Fibroblast of lung (primary cell): ENCODE measurements around the gene MEGF6. TPM values are rescaled to one million over a fixed set of nuclear protein-coding genes. Genes with fewer than 3 reads are reported as not detected.

Source experiments
- DNase-seq, 2 donors: peaks; one replicate each; pipeline versions ENCODE4 v3.0.0 to v3.0.0-alpha.2; 2010; ENCODE audit warnings: low read depth in 2 of 2
- H2AFZ ChIP-seq: 2 replicates; pipeline ENCODE4 v1.5.1; 2012; ENCODE audit warnings: low read length, control low read depth, inconsistent platforms
- H3K27ac ChIP-seq: 2 replicates; pipeline ENCODE4 v1.5.1; 2011; ENCODE audit warnings: low read length, control low read depth; ENCODE audit not compliant: insufficient read depth
- H3K27me3 ChIP-seq: 2 replicates; pipeline ENCODE4 v1.5.1; 2011; ENCODE audit warnings: mild to moderate bottlenecking, low read length; ENCODE audit not compliant: control insufficient read depth, insufficient read depth
- H3K36me3 ChIP-seq: 2 replicates; pipeline ENCODE4 v1.5.1; 2011; ENCODE audit warnings: low read length; ENCODE audit not compliant: control insufficient read depth, insufficient read depth
- H3K4me1 ChIP-seq: 2 replicates; pipeline ENCODE4 v1.5.1; 2011; ENCODE audit warnings: low read length; ENCODE audit not compliant: control insufficient read depth, insufficient read depth; ENCODE audit errors: extremely low read depth
- H3K4me2 ChIP-seq: 2 replicates; pipeline ENCODE4 v1.5.1; 2011; ENCODE audit warnings: low read length, control low read depth; ENCODE audit not compliant: insufficient read depth; ENCODE audit errors: extremely low read depth
- H3K4me3 ChIP-seq, 4 experiments: fragments of 200-600 bp in 1 of 4; sonication (generic) in 1 of 4; replicated peaks in 1 of 4; 2 replicates each; pipeline ENCODE4 v1.5.1; 2011 to 2016; ENCODE audit warnings: low read length in 4 of 4, low read depth in 3 of 4, mild to moderate bottlenecking in 3 of 4, control low read depth in 2 of 4, inconsistent platforms in 1 of 4, mixed read lengths in 1 of 4; ENCODE audit not compliant: insufficient read depth in 1 of 4; ENCODE audit errors: control extremely low read depth in 1 of 4
- H3K79me2 ChIP-seq: 2 replicates; pipeline ENCODE4 v1.5.1; 2012; ENCODE audit warnings: mild to moderate bottlenecking, low read length, inconsistent platforms; ENCODE audit not compliant: control insufficient read depth, insufficient read depth
- H3K9ac ChIP-seq: 2 replicates; pipeline ENCODE4 v1.5.1; 2011; ENCODE audit warnings: mild to moderate bottlenecking, low read length, control low read depth; ENCODE audit not compliant: insufficient read depth
- H3K9me3 ChIP-seq: 2 replicates; pipeline ENCODE4 v1.5.1; 2012; ENCODE audit warnings: low read depth, low read length; ENCODE audit not compliant: control insufficient read depth, insufficient read depth
- H4K20me1 ChIP-seq: 2 replicates; pipeline ENCODE4 v1.5.1; 2011; ENCODE audit warnings: low read length; ENCODE audit not compliant: control insufficient read depth, insufficient read depth; ENCODE audit errors: extremely low read depth
- EZH2 ChIP-seq: IDR thresholded peaks from 2 replicates; pipeline ENCODE4 v1.5.1; 2012; ENCODE audit warnings: low read length, control low read depth, mild to moderate bottlenecking; ENCODE audit errors: missing control alignments
- polyA plus RNA-seq, 2 donors: library from polyadenylated mRNA; depleted of rRNA in 1 of 2; stranded (reverse) in 1 of 2; unstranded in 1 of 2; fragments of >200 nt; gene quantifications; 2 replicates each; pipeline ENCODE4 v1.2.1, GENCODE V29; 2011 to 2012; ENCODE audit warnings: missing spikeins in 1 of 2
- total RNA-seq: library from RNA; depleted of rRNA; stranded (reverse); fragments of >200 nt; gene quantifications from 2 replicates; pipeline ENCODE4 v1.2.1, GENCODE V29; 2014
- TF ChIP-seq, protein P1 (sequence below), 2 donors: IDR thresholded peaks in 1 of 2; conservative IDR thresholded peaks in 1 of 2; 1 replicate in 1 of 2; 2 replicates in 1 of 2; pipeline ENCODE4 v1.5.1; 2011 to 2012; ENCODE audit warnings: low read length in 2 of 2, control low read depth in 1 of 2, inconsistent platforms in 1 of 2, low read depth in 1 of 2, mild to moderate bottlenecking in 1 of 2

Gene MEGF6
- total and polyA plus RNA-seq, 2 donors (not counting 1 experiment from before 2014, with no cell fraction given): 1.6 to 11.6 TPM

- TF ChIP-seq EZH2: no peak
- TF ChIP-seq, protein P1, sequence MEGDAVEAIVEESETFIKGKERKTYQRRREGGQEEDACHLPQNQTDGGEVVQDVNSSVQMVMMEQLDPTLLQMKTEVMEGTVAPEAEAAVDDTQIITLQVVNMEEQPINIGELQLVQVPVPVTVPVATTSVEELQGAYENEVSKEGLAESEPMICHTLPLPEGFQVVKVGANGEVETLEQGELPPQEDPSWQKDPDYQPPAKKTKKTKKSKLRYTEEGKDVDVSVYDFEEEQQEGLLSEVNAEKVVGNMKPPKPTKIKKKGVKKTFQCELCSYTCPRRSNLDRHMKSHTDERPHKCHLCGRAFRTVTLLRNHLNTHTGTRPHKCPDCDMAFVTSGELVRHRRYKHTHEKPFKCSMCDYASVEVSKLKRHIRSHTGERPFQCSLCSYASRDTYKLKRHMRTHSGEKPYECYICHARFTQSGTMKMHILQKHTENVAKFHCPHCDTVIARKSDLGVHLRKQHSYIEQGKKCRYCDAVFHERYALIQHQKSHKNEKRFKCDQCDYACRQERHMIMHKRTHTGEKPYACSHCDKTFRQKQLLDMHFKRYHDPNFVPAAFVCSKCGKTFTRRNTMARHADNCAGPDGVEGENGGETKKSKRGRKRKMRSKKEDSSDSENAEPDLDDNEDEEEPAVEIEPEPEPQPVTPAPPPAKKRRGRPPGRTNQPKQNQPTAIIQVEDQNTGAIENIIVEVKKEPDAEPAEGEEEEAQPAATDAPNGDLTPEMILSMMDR (conservative IDR thresholded peaks at IDR 0.05 in 1 of 2, IDR thresholded peaks at IDR 0.05 in 1 of 2; ENCODE audit: low read depth in 1 of 2, low read length in 2 of 2): no peak
- no peak overlapping the region for H3K4me2 ChIP-seq
- no peaks in the 10 kb centered on the region for H3K27me3 ChIP-seq
- H4K20me1 ChIP-seq: no peaks in the 10 kb centered on the region
- no peak overlapping the region for H3K4me3 ChIP-seq
- no peak overlapping the region for H3K9ac ChIP-seq
- H3K9me3 ChIP-seq: no peaks in the 10 kb centered on the region
- no peaks in the 10 kb centered on the region for H3K4me1 ChIP-seq
- H3K36me3 ChIP-seq: peaks cover 10% of the 10 kb centered on the region
- no peak for DNase-seq
- H2AFZ ChIP-seq: no peak overlapping the region
- H3K79me2 ChIP-seq: no peaks in the 10 kb centered on the region
- H3K27ac ChIP-seq: no peak overlapping the region
Measured at GRCh38 chr1:3636531-3636930, 25.2 kb upstream of the MEGF6 start.

DNA sequence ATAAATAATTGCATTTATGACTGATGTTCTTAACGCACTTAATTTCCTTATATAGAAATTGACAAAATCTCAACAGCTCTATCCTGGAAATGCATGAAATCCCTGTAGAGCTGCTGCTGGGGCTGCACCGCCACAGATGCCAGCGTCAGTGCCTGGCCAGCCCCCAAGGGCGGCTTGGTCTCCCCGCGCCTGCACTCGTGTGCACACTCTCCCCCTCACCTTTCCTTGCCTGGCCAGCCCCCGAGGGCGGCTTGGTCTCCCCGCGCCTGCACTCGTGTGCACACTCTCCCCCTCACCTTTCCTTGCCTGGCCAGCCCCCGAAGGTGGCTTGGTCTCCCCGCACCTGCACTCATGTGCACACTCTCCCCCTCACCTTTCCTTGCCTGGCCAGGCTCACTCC lies 24.8 kb upstream of the MEGF6 start:
- Histone ChIP-seq H3K4me2 (no peak overlapping the region), H3K4me3 (no peak overlapping the region), H3K4me1 (no peaks in the 10 kb centered on the region), H3K36me3 (peaks cover 10% of the 10 kb centered on the region), H3K9ac (no peak overlapping the region), H3K27me3 (no peaks in the 10 kb centered on the region), H2AFZ (no peak overlapping the region), H4K20me1 (no peaks in the 10 kb centered on the region), H3K79me2 (no peaks in the 10 kb centered on the region), H3K9me3 (no peaks in the 10 kb centered on the region), H3K27ac (no peak overlapping the region)
- no peak for DNase-seq
- no peak for TF ChIP-seq EZH2
- TF ChIP-seq, protein P1 (conservative IDR thresholded peaks at IDR 0.05 in 1 of 2, IDR thresholded peaks at IDR 0.05 in 1 of 2; ENCODE audit: low read depth in 1 of 2, low read length in 2 of 2): no peak

- Histone ChIP-seq H3K27me3 (no peaks in the 10 kb centered on the region), H3K27ac (no peak overlapping the region), H3K79me2 (no peaks in the 10 kb centered on the region), H4K20me1 (no peaks in the 10 kb centered on the region), H3K4me2 (no peak overlapping the region), H3K4me1 (no peaks in the 10 kb centered on the region), H2AFZ (no peak overlapping the region), H3K9ac (no peak overlapping the region), H3K9me3 (no peaks in the 10 kb centered on the region), H3K36me3 (peaks cover 13% of the 10 kb centered on the region), H3K4me3 (no peak overlapping the region)
- TF ChIP-seq, protein P1 (conservative IDR thresholded peaks at IDR 0.05 in 1 of 2, IDR thresholded peaks at IDR 0.05 in 1 of 2; ENCODE audit: low read depth in 1 of 2, low read length in 2 of 2): no peak
- TF ChIP-seq EZH2: no peak
- no peak for DNase-seq
Measured at GRCh38 chr1:3634059-3634800, 22.9 kb upstream of the MEGF6 start.
